B cell (primary cell): ENCODE measurements around the gene CHST2. TPM values are rescaled to one million over a fixed set of nuclear protein-coding genes. Genes with fewer than 3 reads are reported as not detected.

Source experiments
- ATAC-seq: fragments of 200-7000 bp; cut with Tn5 transposase; one replicate; pipeline ENCODE4 v1.10.0; 2021; ENCODE audit warnings: low read depth, mild to moderate bottlenecking, moderate number of reproducible peaks, moderate library complexity
- CTCF ChIA-PET: fragments of 350-600 bp; sonication (Branson Sonifier 250); formaldehyde crosslinking; loops from one replicate; lab custom pipeline; 2021; ENCODE audit warnings: antibody characterized with exemption, inconsistent platforms; lab: Charles Lee
- POLR2A ChIA-PET: fragments of 350-600 bp; sonication (Branson Sonifier 250); formaldehyde crosslinking; loops from one replicate; lab custom pipeline; 2021; ENCODE audit warnings: antibody characterized with exemption; lab: Charles Lee
- DNase-seq: peaks from one replicate; pipeline ENCODE4 v3.0.0; 2013
- H2AFZ ChIP-seq: 2 replicates; pipeline ENCODE4 v1.6.1; 2012; ENCODE audit warnings: mild to moderate bottlenecking, low read depth, low read length; ENCODE audit not compliant: insufficient read depth, poor library complexity, severe bottlenecking
- H3K27ac ChIP-seq, 2 donors: 1 replicate in 1 of 2; 2 replicates in 1 of 2; pipeline ENCODE4 v1.5.1; 2012 to 2013; ENCODE audit warnings: low read length in 2 of 2, mild to moderate bottlenecking in 2 of 2, moderate library complexity in 1 of 2
- H3K27me3 ChIP-seq, 4 experiments: fragments of 200-600 bp in 1 of 4; sonication (generic) in 1 of 4; replicated peaks in 1 of 4; 1 replicate in 2 of 4; 2 replicates in 2 of 4; pipeline versions ENCODE4 v1.6.1 to v1.7.0; 2013 to 2016; ENCODE audit warnings: low read length in 3 of 4, mild to moderate bottlenecking in 2 of 4, mixed read lengths in 1 of 4, moderate library complexity in 1 of 4; ENCODE audit not compliant: insufficient read depth in 4 of 4, control insufficient read depth in 3 of 4; ENCODE audit errors: control extremely low read depth in 1 of 4
- H3K36me3 ChIP-seq, 2 experiments: replicated peaks in 1 of 2; 1 replicate in 1 of 2; 2 replicates in 1 of 2; pipeline versions ENCODE4 v1.6.1 to v1.7.1; 2013; ENCODE audit warnings: low read length in 1 of 2; ENCODE audit not compliant: insufficient read depth in 2 of 2, control insufficient read depth in 1 of 2; ENCODE audit errors: control extremely low read depth in 1 of 2, extremely low read depth in 1 of 2
- H3K4me1 ChIP-seq, 2 donors: fragments of 200-600 bp in 1 of 2; sonication (generic) in 1 of 2; 1 replicate in 1 of 2; 2 replicates in 1 of 2; pipeline versions ENCODE4 v1.5.1 to v1.6.1; 2013 to 2017; ENCODE audit warnings: low read length in 2 of 2; ENCODE audit not compliant: control insufficient read depth in 2 of 2, insufficient read depth in 2 of 2
- H3K4me2 ChIP-seq: replicated peaks from 2 replicates; pipeline ENCODE3; 2012; ENCODE audit warnings: mild to moderate bottlenecking, low read depth, low read length; ENCODE audit not compliant: poor library complexity, severe bottlenecking
- H3K4me3 ChIP-seq, 5 experiments: fragments of 200-600 bp in 1 of 5; sonication (generic) in 1 of 5; 1 replicate in 3 of 5; 2 replicates in 2 of 5; pipeline versions ENCODE4 v1.5.1 to v1.7.0; 2011 to 2016; ENCODE audit warnings: low read length in 4 of 5, mild to moderate bottlenecking in 4 of 5, low read depth in 2 of 5, control low read depth in 1 of 5, moderate library complexity in 1 of 5; ENCODE audit not compliant: insufficient read depth in 1 of 5; ENCODE audit errors: control extremely low read depth in 1 of 5, extremely low read depth in 1 of 5
- H3K79me2 ChIP-seq: fragments of 200-600 bp; sonication (generic); one replicate; pipeline ENCODE4 v1.6.0; 2016; ENCODE audit warnings: low read length; ENCODE audit not compliant: control insufficient read depth, insufficient read depth
- H3K9ac ChIP-seq: fragments of 200-600 bp; sonication (generic); 2 replicates; pipeline ENCODE4 v1.6.1; 2017; ENCODE audit warnings: mild to moderate bottlenecking, low read length, moderate library complexity
- H3K9me3 ChIP-seq, 3 donors: one replicate each; pipeline versions ENCODE4 v1.6.1 to v1.7.1; 2013; ENCODE audit warnings: low read length in 2 of 3; ENCODE audit not compliant: control insufficient read depth in 2 of 3, insufficient read depth in 1 of 3; ENCODE audit errors: control extremely low read depth in 1 of 3
- H4K20me1 ChIP-seq: 2 replicates; pipeline ENCODE4 v1.6.0; 2012; ENCODE audit warnings: mild to moderate bottlenecking, low read length; ENCODE audit not compliant: insufficient read depth, control insufficient read depth, poor library complexity, severe bottlenecking
- H3K27ac Mint-ChIP-seq: one replicate; pipeline ENCODE4 v1.8.0; 2021; ENCODE audit warnings: mixed read lengths
- H3K27me3 Mint-ChIP-seq: one replicate; pipeline ENCODE4 v1.8.0; 2021; ENCODE audit warnings: mixed read lengths
- H3K4me1 Mint-ChIP-seq: one replicate; pipeline ENCODE4 v1.8.0; 2021; ENCODE audit warnings: mixed read lengths
- H3K4me3 Mint-ChIP-seq: one replicate; pipeline ENCODE4 v1.8.0; 2021; ENCODE audit warnings: mixed read lengths
- H3K9me3 Mint-ChIP-seq: one replicate; pipeline ENCODE4 v1.8.0; 2022; ENCODE audit warnings: mixed read lengths; ENCODE audit not compliant: insufficient read depth
- EZH2 ChIP-seq: IDR thresholded peaks from 2 replicates; pipeline ENCODE4 v1.6.1; 2012; ENCODE audit warnings: borderline replicate concordance, low read depth, mild to moderate bottlenecking, moderate library complexity, low read length; ENCODE audit not compliant: insufficient read depth, poor library complexity, severe bottlenecking
- WGBS: methylation state at CpG from one replicate; pipeline ENCODE4 v1.1.5; 2013; ENCODE audit warnings: missing lambda C conversion rate; ENCODE audit not compliant: insufficient coverage; 5-methylcytosine and 5-hydroxymethylcytosine counted together
- intact Hi-C: fragments of 100-400 bp; cut with micrococcal nuclease; formaldehyde crosslinking; loops from one replicate; pipeline ENCODE4 v1.10.0; 2022
- polyA plus RNA-seq: library from polyadenylated mRNA; depleted of rRNA; stranded (reverse); fragments of >200 nt; gene quantifications from 2 replicates; pipeline ENCODE4 v1.2.3, GENCODE V29; 2012
- total RNA-seq, 2 donors: library from RNA; stranded (reverse); fragments of 120-200 nt in 1 of 2; gene quantifications; 1 replicate in 1 of 2; 2 replicates in 1 of 2; pipeline versions ENCODE4 v1.2.3 to v1.2.4, GENCODE V29; 2013 to 2022
- TF ChIP-seq, protein P1 (sequence below): fragments of 200-600 bp; IDR thresholded peaks from one replicate; pipeline ENCODE4 v1.8.0; 2022; ENCODE audit warnings: antibody characterized with exemption, mild to moderate bottlenecking

Gene CHST2
- total and polyA plus RNA-seq, 2 donors (not counting 1 experiment from before 2014, with no cell fraction given) = 5.2 to 25.0 TPM

DNA sequence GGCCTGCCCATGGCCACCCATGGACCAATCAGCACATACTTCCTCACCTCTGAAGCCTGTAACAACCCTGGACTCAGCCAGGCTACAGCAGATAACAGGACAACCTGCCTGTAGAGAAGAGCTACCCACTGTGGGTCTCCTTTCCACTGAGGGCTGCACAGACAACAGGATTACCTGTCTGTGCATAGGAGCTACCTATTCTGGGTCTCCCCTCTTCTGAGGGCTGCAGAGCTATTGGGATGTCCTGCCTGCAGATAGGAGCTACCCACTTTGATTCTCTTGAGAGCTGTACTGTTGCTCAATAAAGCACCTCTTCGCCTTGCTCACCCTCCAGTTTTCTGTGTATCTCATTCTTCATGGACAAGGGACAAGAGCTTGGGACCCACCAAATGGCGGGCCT is 23.8 kb upstream of the CHST2 start:
- TF ChIP-seq EZH2 = no peak
- TF ChIP-seq, protein P1, sequence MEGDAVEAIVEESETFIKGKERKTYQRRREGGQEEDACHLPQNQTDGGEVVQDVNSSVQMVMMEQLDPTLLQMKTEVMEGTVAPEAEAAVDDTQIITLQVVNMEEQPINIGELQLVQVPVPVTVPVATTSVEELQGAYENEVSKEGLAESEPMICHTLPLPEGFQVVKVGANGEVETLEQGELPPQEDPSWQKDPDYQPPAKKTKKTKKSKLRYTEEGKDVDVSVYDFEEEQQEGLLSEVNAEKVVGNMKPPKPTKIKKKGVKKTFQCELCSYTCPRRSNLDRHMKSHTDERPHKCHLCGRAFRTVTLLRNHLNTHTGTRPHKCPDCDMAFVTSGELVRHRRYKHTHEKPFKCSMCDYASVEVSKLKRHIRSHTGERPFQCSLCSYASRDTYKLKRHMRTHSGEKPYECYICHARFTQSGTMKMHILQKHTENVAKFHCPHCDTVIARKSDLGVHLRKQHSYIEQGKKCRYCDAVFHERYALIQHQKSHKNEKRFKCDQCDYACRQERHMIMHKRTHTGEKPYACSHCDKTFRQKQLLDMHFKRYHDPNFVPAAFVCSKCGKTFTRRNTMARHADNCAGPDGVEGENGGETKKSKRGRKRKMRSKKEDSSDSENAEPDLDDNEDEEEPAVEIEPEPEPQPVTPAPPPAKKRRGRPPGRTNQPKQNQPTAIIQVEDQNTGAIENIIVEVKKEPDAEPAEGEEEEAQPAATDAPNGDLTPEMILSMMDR = no peak
- Histone ChIP-seq H2AFZ (no peak overlapping the region), H3K9ac (no peak overlapping the region), H3K36me3 (no peaks in the 10 kb centered on the region), H3K27me3 (no peaks in the 10 kb centered on the region), H3K27ac (no peak overlapping the region), H3K4me2 (no peak overlapping the region), H3K9me3 (peaks cover 0 to 16% (median 0%) of the 10 kb centered on the region in 3 donors), H3K79me2 (no peaks in the 10 kb centered on the region), H4K20me1 (no peaks in the 10 kb centered on the region), H3K4me1 (no peaks in the 10 kb centered on the region), H3K4me3 (no peak overlapping the region)
- WGBS = 100% methylated on average over 1 of the region's 2 CpGs
- H3K4me1 Mint-ChIP-seq = no peaks in the 10 kb centered on the region
- no peak for ATAC-seq
- intact Hi-C loops = no loop called here
- H3K27me3 Mint-ChIP-seq = no peaks in the 10 kb centered on the region
- no peaks in the 10 kb centered on the region for H3K9me3 Mint-ChIP-seq
- DNase-seq = no peak
- H3K27ac Mint-ChIP-seq = no peak overlapping the region
- no peak overlapping the region for H3K4me3 Mint-ChIP-seq
- CTCF ChIA-PET = no interaction called here
- POLR2A ChIA-PET = no interaction called here

DNA sequence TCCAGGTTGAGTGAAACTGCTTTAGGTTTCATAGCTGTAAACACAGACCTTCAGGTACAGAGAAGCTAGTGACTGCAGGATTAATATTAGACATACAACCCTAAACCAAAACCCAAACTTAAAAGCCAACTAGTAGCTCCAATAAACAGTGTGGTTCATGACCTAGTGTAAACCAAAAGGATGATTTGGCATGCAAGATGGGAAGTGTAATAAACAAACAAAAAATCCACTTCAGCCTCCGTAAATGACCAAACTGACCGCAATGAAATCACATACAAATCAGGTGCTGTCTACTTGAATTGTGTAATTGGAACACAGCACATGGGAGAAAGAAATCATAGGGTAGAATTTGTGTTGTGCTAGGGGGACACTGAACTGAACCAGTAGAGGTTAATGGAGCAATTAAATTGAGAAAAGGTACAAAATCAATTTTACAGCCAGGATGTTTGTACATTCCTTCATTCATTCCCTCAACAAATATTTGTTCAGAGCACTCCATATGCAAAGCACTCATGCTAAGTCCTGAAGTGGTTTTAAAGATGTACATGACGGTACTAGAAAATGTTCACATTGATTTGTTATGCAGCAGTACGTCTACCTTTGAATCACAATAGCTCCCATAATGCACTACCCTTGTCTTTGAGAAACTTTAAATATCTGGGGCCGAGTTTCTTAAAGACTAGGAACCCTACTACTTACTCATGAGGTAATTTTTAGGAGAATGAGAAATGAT is 21.4 kb upstream of the CHST2 start:
- no peaks in the 10 kb centered on the region for H4K20me1 ChIP-seq
- H3K27ac ChIP-seq = no peak overlapping the region
- no peaks in the 10 kb centered on the region for H3K9me3 Mint-ChIP-seq
- ChIA-PET CTCF (no interaction called here), POLR2A (no interaction called here)
- no peak overlapping the region for H3K4me3 ChIP-seq
- no peak overlapping the region for H3K4me3 Mint-ChIP-seq
- H3K4me1 ChIP-seq = no peaks in the 10 kb centered on the region
- no peaks in the 10 kb centered on the region for H3K4me1 Mint-ChIP-seq
- no peak overlapping the region for H3K9ac ChIP-seq
- no peak overlapping the region for H2AFZ ChIP-seq
- H3K4me2 ChIP-seq = no peak overlapping the region
- H3K9me3 ChIP-seq = peaks cover 0 to 16% (median 0%) of the 10 kb centered on the region in 3 donors
- TF ChIP-seq EZH2 = no peak
- TF ChIP-seq, protein P1 = no peak
- no CpG with 5 or more reads among the region's 5 CpGs for WGBS
- no peak overlapping the region for H3K27ac Mint-ChIP-seq
- H3K27me3 ChIP-seq = no peaks in the 10 kb centered on the region
- no peaks in the 10 kb centered on the region for H3K79me2 ChIP-seq
- intact Hi-C loops = no loop called here
- peaks cover 5% of the 10 kb centered on the region for H3K27me3 Mint-ChIP-seq
- ATAC-seq (no peak), DNase-seq (no peak)
- no peaks in the 10 kb centered on the region for H3K36me3 ChIP-seq
